Measurements from ENCODE around the gene HOXC4. TPM values are rescaled to one million over a fixed set of nuclear protein-coding genes. Genes with fewer than 3 reads are reported as not detected.

HOXC4 gene
- polyA plus RNA-seq, 1 experiment = 0.93 TPM

Small RNAs within 50 kb of the gene (small RNA-seq; reads per million reads assigned to genes)
- not detected for gene HOXC5 (ENCODE audit: insufficient read length, low read depth, low replicate concordance)
- 144 reads per million, percentile 92 among the genes with 10 or more reads in this experiment for gene MIR615 (ENCODE audit: insufficient read length, low read depth, low replicate concordance)
- gene RF00019 (ENCODE audit: insufficient read length, low read depth, low replicate concordance) = not detected

Other genes with a start within 250 kb of the HOXC4 start
- 1.0 and 1.1 TPM in 2 replicates for gene HOXC13, start 115.0 kb upstream of the HOXC4 start, polyA plus RNA-seq (2011; rRNA removed)
- 0.05 and 0.06 TPM in 2 replicates for gene HOXC12, start 98.9 kb upstream of the HOXC4 start, polyA plus RNA-seq (2011; rRNA removed)
- gene HOXC11, start 80.7 kb upstream of the HOXC4 start, polyA plus RNA-seq (2011; rRNA removed) = 3.2 and 4.9 TPM in 2 replicates
- gene HOTAIR, start 78.9 kb upstream of the HOXC4 start, polyA plus RNA-seq (2011; rRNA removed) = 11.4 and 18.9 TPM in 2 replicates
- 13.9 and 14.9 TPM in 2 replicates for gene HOXC10, start 68.7 kb upstream of the HOXC4 start, polyA plus RNA-seq (2011; rRNA removed)
- 1.2 and 1.8 TPM in 2 replicates for gene HOXC9, start 53.7 kb upstream of the HOXC4 start, polyA plus RNA-seq (2011; rRNA removed)
- 1.6 and 1.8 TPM in 2 replicates for gene HOXC8, start 44.9 kb upstream of the HOXC4 start, polyA plus RNA-seq (2011; rRNA removed)
- gene HOXC6, start 25.4 kb upstream of the HOXC4 start, polyA plus RNA-seq (2011; rRNA removed) = 4.5 and 5.9 TPM in 2 replicates
- 0.06 TPM in 1 of 2 replicates, not detected in the other for gene HOXC5, start 20.8 kb upstream of the HOXC4 start, polyA plus RNA-seq (2011; rRNA removed)
- gene SMUG1, start 135.2 kb downstream of the HOXC4 start, polyA plus RNA-seq (2011; rRNA removed) = 29.8 and 43.7 TPM in 2 replicates
- 14.3 and 33.2 TPM in 2 replicates for gene CBX5, start 226.3 kb downstream of the HOXC4 start, polyA plus RNA-seq (2011; rRNA removed)
- gene HNRNPA1, start 226.9 kb downstream of the HOXC4 start, polyA plus RNA-seq (2011; rRNA removed) = 466 and 569 TPM in 2 replicates
- gene NFE2, start 247.2 kb downstream of the HOXC4 start, polyA plus RNA-seq (2011; rRNA removed) = 0.89 and 1.0 TPM in 2 replicates